Measurements from ENCODE around the gene ACIN1.

Gene ACIN1

DNA sequence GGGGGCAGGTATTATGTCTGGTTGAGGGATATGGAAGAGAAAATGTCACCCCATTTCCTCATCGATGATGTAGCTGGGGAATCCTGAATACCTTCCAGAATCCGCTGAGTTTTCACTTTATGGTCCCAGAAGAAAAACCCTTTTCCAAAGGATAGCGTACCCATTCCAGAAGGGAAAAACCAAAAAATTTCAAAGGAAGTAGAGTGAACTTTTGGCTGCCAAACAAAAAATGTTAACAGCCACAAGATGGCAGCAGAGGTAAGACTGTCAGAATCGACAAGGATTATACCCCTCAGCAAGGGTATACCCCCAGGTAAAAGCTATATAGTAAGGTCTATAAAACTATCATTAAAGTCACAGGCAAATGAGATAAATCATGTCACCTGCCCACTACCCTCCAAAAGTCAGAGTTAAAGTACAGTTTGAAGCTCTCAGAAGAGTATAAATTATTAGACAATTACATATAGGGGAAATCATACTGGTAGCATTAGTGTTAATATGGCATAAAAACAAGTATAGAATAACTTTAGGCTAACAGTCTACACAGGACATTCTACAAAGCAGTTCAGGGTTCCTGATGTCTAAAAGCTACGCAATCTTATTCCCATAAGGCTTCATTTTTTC lies 18.0 kb downstream of the ACIN1 start:
- peak; percentile 38 to 56 for ATAC-seq

DNA sequence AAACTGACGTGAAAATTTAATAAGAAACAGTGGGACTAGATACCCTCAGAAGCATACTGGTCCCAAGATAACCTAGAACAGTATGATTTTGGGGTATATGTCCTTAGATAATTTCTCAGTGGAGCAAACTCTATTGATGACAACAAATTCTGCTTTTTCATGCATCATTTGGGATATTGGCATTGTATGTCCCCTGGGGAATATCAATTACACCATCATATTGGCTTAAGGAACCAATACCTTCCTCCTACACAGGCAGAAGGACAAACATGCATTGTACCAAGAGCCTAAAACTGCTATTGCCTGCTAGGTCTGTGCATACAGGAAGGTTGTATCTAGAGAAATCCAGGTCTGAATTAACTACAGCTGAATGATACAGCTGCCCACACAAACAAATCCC lies 20.0 kb downstream of the ACIN1 start:
- ATAC-seq, result no peak

DNA sequence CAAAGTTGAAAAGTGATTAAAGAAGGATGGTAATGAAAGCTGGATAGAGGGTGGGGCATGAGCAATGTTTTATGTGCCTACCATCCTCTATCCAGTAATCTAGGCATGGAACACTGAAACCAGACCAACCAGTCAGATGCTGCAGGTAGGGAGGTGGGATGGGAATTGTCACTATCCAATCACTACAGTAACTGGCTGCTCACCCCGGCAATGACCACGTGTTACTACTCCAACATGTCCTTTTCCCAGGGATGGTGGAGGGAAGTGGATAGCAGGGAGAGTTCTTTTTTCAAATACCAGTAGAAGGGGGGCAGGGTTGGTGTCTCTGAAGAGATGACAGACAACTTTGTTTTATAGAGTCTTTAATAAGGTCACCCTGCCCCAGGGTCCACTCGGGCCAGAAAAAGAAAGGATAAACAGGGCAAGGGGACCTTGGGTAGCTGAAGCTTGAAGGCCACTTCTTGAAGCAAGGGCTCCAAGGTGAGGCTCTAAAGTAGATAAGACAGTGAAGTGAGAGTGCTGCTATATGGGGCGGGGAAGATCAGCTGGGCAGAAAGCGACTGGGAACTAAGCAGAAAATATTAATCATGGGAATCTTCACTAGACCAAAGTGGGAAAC lies 22.9 kb downstream of the ACIN1 start:
- no peak for ATAC-seq

DNA sequence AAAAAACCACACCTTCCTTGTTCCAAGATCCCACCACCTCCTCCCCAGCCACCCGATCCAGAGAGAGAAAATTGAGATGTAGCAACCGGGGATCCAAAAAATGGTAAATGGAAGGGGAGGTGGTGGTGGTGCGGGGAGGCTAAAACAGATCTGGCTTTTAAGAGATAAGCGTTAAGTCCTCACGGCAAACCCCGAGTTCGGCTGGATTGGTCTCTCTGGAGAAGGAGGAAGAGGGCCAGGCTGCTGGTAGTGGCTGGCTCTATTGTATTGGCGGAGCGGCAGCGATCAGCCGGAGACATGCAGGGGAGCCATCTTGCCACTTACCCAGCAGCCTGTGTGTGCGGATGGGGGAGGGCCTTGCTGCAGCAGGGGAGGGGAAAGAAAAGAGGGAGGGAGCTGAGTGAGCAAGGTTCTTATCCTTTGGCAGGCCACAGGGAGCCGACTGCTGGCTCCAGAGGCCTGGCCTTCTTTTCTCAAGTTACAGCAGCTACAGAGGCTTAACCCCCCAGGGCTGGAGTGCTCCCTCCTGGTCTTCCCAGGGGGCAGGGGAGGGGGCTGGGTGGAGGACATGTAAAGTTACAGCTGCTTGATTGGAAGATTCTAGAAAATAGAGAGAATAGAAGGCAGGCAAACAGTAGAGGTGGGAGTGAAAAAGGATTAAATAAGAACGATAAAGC lies 23.6 kb downstream of the ACIN1 start:
- ATAC-seq, result peak; percentile 95 to 97

DNA sequence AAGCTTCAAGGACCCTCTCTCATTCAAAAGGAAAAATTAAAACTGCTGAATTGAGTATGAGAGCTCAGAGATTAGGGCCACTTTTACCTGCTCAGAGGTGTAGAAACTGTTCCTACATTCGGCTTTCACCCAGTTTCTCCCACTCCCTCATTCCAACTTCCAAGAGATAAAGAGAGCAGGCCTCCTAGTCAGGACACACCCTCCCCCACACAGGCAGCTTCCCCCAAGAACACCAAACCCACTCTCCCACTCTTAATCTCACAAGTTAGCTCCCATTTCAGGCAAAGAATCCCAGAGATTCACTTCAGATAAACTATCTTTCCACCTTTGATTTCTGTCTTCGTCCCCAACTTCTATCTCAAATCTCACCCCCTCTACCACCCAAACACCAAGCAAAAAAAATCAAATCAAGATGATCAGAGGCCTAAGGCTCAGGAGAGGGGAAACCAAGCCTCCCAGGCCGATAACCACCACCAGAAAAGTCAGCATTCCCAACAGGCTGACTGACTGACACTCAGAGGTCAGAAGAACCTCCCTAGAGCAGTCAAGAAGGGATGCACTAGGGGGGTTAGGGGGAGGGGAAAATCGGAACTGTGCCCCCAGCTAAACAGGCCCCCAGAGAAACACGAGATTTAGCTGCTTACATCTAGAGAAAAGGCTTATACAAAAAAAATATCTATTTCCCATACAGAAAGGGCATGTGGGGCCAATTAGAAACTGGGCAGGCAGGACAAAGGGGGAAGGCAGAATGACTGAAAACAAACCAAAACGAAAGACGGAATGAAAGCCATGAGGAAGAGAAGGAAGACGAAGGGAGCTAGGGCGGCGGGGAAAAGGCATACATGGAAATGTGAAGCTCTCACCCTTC lies 24.4 kb downstream of the ACIN1 start:
- ATAC-seq, result no peak

DNA sequence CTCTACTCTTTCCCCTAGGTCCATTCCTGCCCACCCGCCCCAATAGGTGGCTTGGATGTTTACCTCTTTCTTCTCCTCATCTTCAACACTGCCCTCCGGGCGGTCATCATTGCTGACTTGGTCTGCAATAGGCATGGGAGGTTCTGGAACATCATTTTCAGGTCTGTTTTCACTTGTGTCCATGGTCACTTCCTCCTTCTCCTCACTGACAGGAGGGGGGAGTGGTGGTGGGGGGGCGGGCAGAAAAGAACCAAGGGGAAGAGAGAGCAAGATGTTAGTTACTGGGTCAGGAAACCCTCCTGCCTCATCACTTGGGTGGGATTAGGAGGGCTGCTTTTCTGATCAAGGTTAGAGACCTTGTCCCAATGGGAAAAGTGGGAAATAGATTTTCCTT lies 25.5 kb downstream of the ACIN1 start:
- no peak for ATAC-seq

DNA sequence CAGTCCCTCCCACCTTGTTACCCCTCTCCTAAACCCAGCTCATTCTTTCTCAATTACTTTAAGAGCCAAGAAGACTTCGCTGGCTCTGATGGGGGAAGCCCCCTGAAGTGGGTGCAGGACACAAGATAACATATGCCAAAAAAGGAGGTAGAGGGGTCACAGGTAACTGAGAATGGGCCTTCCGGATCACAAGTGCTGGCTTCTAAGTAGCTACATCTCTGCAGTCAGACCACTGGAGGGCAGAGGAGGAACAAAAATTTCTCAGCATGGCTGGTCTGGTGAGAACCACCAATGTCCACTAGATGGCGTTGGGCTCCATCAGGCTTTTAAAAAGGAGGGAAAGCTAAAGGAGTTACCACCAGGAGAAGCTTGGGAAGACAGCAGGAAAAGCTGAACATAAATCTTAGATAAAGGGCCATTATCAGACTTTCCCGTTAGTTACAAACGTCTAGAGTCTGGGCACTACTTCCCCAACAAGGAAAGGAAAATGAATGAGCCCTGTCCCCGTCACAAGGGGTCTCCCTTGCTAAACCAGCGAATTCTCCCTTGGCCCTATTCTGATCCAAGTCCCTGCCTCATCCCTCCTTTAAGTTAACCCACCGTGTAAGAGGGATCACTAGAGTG lies 26.0 kb downstream of the ACIN1 start:
- peak; percentile 73 to 80 for ATAC-seq

DNA sequence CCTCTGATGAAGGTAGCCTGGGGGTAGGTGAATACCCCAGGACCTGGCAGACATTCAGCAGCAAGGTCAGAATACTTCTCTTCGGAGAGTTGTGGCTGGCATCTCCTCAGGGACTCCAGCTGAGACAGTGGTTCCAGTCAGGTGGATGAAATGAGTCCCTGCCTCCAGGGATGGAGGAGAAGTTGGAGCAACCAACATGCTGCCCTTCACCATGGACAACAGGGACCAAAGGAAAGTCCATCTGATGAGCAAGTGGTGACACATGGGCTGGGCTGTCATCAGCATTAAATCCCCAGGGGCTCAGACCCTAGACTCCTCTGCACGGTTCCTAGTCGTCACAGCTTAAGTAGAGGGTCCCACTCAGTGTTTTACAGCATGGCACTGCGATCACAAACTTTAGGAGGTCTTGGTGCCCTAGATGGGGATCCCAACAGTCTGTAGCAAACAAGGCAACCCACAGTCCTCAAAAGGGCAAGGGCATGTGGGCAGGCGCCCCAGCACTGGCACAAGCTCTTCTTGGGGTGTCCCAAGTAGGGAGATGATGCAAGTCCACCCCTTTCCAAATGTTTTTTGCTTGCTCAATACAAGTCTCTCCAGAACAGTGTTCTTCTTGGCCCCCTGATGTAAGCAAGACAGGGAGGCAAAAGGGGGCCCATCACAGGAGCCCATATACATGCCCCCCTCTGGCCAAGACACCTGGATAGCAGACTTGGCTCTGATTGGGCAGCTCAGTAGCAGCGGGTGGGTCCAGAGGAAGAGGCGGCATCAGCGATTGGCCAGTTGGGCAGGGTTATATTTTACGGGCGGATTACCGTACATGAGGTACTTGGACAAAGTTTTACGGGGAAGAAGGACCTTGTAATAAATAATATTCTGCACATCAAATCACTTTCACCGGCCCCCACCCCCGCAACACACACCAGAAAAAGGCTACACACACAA lies 26.8 kb downstream of the ACIN1 start:
- no peak for ATAC-seq

DNA sequence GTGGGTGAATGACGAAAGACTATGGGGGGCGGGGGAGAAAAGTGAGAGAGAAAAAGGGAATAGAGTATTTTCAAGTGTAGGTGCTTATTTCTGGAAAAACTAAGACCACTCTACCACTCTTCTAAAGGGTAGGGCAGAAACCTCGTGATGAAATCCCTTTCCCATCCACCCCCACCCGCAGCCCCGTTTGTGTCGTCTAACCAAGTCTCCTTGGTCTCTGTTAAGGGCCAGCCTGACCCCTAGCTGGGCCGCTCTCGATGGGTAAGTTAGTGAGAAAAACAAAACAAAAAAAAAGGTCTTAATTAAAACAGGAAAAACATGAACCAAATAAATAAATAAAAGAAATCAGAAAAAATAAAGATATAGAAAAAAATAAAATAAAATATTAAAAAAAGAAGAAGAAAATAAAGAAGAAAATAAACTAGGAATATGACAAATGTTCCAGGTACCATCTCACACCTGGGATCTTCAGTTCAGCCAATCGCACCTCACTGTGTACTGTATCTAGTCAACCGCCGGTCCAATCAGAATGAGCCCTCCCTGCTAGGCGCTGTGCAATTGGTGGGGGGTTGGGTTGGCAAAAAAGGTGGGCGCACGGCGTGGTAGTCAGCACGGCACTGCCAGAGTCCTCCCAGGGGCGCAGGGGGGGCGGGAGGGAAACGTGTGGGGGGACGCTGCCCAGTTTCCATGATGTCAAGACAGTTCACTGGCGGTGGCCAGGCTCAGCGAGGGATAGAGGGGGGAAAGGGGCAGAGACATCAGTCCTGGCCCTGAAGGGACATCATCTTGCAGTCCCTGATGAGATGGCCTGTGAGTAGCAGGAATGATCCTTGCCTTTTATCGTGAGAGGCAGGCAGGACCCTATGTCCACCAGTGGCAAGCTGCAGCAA lies 27.8 kb downstream of the ACIN1 start:
- ATAC-seq, result no peak

DNA sequence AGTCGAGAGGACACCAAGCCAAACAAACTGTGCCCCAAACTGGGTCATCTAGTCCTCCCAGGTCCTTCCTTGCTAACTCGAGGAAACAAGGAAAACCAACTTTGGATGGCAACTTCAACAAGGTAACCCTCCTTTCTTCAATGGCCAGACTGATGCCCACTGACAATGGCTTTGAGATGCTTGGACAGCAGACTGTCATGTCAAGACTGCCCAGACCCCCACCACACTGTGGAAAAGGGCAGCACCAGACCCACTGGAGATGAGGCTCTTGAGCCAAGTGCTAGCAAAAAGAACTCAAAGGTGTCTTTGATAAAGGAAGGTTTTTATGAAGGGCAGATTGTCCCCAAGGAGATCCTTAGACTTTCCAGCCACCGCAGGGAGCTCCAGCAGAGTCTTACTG lies 28.6 kb downstream of the ACIN1 start:
- ATAC-seq, result no peak

DNA sequence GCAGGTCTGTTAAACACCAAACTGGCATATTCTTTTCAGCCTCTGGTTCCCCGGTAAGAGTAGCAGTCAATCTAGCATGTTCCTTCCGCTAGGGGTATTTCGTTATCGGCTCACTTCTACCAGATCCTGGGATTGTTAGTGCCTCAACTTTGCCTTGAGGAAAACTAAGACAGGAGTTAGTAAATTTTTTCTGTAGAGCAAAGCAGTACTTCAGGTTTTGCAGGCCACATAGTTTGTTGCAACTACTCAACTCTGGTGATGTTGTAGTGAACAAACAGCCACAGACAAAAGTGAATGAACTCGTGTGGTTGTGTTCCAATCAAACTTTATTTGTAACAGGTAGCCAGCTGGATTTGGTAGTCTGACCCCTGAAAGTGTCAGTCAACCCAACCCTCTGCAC lies 31.3 kb downstream of the ACIN1 start:
- ATAC-seq, result no peak

DNA sequence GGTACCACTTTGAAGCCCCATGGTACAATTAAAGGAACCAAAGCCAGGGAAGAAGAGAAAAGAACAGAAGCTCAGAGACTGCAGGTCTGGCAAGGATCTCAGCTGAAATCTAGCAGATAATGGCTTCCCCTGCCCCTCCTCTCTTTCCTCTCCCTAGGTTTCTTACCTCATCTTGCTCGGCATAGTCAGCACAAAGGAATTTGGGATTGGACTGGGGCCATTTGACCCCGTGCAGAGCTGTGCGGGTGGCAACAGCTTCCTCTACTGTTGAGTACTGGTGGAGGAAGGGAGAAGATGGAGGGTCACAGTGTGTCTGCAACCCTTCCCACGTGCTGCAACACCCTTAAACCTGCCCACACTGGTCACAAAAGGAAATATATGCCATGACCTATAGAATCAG lies 32.9 kb downstream of the ACIN1 start:
- ATAC-seq, result no peak

DNA sequence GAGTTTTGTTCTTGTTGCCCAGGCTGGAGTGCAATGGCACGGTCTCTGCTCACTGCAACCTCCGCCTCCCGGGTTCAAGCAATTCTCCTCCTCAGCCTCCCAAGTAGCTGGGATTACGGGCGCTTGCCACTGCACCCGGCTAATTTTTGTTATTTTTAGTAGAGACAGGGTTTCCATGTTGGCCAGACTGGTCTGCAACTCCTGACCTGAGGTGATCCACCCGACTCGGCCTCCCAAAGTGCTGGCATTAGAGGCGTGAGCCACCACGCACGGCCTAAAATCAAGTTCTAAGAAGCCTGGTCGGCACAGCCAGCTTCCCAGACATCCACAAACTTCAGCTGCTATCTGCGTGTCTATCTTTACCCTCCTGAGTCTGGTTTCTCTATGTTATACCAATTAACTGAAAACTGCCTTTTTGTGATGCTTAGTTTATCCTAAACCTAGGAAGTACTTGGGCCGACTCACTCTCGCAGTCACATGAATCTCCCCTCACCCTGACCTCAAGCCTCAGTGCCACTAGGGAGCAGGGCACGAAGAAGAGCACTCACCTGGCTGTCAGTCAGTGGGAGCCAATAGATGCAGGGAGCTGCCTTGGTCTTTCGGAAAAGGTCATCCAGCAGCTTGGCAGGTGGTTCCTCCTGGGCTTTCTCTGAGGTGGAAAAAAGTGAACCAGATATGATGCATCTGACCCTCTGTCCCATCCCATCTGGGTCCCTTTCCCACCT lies 34.2 kb downstream of the ACIN1 start:
- no peak for ATAC-seq

DNA sequence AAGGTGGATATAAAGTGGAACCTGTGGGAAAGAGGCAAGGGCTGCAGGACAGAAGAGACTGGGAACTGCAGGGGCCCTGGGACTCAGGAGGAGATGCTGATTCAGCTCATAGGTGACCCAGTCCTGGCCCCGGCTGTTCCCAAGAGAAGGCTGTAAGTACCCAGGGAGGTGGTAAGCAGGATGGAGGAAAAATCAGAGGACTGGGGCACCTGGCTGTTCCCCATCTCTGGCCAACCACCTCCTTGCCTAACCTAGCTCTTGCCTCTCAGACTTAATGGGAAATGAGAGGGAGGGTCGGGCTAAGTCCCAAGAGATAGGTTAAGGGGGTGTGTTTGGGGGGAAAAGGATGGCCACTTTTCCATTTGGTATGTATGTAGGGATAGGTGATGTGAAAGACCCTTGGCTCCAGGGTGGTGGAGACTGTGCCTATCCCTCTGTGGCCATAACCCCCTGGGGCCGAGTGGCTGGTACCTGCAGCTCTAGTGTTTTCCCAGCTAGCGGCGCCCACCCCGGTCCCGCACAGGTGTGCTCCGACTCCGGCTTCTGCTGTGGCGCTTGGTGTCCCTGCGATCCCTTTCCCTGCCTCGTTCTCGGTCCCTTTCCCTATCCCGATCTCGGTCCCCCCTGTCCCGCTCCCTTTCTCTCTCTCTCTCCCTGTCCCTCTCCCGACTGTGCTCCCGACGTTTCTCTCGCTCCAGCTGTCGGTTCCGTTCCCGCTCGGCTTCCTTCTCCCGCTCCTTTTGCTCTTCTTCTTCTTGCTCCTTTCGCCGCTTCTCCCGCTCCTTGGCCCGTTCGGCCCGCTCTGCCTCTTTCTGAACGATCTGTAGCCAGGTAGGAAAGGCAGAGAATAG lies 36.1 kb downstream of the ACIN1 start:
- ATAC-seq, result no peak

DNA sequence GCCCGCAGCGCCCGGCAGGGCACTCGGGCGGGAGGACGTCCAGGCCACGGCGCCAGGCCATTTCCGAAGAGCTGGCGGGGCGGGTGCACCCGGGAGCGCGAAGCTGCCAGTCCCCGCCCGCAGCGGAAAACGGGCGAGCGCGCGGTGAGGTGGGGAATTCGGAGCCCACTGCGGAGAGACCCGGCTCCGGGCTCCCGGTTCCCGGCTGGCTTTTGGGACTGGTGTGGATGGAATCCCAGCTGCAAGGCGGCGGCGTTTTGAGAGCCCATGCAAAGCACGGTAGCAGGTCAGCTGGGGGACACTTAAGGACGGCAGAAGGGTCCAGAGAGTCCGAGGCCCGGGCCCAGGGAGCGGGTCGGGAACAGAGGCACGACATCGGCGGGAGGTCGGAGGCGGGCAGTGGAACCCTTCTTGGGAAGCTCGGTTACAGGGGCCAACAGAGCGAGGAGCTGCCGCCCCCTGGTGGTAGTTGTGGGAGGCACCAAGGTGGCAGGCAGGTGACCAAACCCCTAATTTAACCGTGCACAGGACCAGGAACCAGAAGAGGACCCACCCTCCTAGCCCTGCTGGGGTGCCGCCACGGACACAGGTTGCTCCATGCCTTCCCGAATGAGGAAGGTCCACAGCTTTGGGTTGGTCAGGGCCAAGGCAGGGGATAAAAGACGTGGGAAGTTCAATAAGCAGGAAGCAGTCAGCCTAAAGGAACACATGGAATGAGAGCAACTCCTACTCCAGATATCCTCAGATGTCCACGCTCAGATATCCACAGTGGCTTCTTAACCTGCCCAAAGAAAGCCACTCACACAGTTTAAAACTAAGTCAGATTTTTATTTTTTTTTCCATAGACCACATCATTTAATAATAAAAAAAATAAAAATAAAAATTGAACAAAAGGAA lies 36.9 kb downstream of the ACIN1 start:
- peak; percentile 70 to 78 for ATAC-seq

DNA sequence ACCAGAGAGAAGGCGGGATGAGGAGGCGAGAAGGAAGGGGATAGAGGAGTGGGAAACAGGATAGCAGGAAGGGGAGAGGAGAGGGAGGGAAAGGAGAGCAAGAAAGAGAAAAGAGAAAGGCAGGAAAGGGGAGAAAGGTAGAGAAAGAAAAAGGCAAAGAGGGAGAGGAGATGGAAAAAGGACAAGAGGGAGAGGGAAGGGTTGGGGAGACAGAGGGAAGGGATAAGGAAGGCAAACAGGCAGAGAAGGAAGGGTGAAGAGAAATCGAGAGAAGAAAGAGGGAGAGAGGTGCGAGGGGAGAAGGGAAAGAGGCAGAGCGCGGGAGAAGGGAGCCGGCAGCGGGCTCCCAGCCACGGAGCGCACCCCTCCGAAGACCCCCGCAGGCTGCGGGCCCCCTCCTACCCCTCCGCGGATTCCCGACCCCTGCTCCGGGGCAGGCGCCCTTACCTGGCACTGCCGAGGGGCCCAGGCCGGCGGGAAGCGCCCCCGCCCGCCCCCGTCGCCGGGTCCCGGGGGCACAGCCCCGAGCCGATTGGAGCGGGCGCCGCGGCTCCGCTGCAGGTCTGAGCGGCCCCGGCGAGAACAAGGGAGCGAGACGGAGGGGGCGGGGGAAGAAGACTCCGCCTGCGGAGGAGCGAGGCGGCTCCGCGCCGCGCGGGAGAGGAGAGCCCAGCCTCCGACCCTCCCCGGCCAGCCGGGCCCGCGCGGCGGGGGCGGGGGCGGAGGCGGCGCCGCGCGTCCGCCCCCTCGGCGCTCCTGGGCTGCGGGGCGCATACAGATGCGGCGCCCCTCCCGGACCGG lies 37.8 kb downstream of the ACIN1 start, which contains the start of gene CDH24:
TSS of gene CDH24 (minus strand) at position 565 of the 801 bp plus-strand sequence. CDS start 1,787 bp downstream, outside the sequence.
- peak; percentile 71 to 73 for ATAC-seq
